ENCODE measurements around the gene KATNAL1. TPM values are rescaled to one million over a fixed set of nuclear protein-coding genes. Genes with fewer than 3 reads are reported as not detected.

KATNAL1 gene
- total RNA-seq, 1 experiment from 2014 or later: 11.2 TPM

- Histone ChIP-seq H3K23me2 (ENCODE audit: insufficient read length, low read depth, low read length, poor library complexity, severe bottlenecking) (no peaks in the 10 kb centered on the region), H4K20me1 (ENCODE audit: control insufficient read depth, insufficient read depth, insufficient read length) (no peaks in the 10 kb centered on the region), H2BK20ac (ENCODE audit: low read depth, low read length, poor library complexity, severe bottlenecking) (no peak overlapping the region), H3K27ac (ENCODE audit: insufficient read length, low read depth, low read length) (no peak overlapping the region), H3K23ac (ENCODE audit: insufficient read length, low read depth, low read length) (no peak overlapping the region), H3K79me1 (ENCODE audit: insufficient read depth, low read depth, low read length, poor library complexity, severe bottlenecking) (no peaks in the 10 kb centered on the region), H4K91ac (ENCODE audit: insufficient read length, low read depth, low read length) (no peak overlapping the region), H3K4me1 (ENCODE audit: insufficient read depth, low read length) (no peaks in the 10 kb centered on the region), H2BK12ac (ENCODE audit: insufficient read length, low read depth, low read length) (no peak overlapping the region), H3K4me2 (ENCODE audit: insufficient read depth, insufficient read length, low read length) (no peak overlapping the region), H3K18ac (ENCODE audit: insufficient read length, low read depth, low read length) (no peak overlapping the region), H3K9ac (ENCODE audit: extremely low read depth, insufficient read length, low read length) (no peak overlapping the region), H2AFZ (ENCODE audit: low read length) (no peak overlapping the region), H3K9me3 (ENCODE audit: control insufficient read depth, low read depth, low read length) (no peaks in the 10 kb centered on the region), H3K27me3 (ENCODE audit: insufficient read depth, low read length) (no peaks in the 10 kb centered on the region), H3T11ph (ENCODE audit: low read length) (no peak overlapping the region), H4K5ac (ENCODE audit: insufficient read length, low read depth, low read length) (no peak overlapping the region), H3K4ac (ENCODE audit: low read depth, low read length) (no peak overlapping the region), H3K56ac (ENCODE audit: insufficient read length, low read depth, low read length) (no peak overlapping the region), H2AK5ac (ENCODE audit: insufficient read length, low read length) (no peak overlapping the region), H2BK15ac (ENCODE audit: low read depth, low read length) (no peak overlapping the region), H3K79me2 (ENCODE audit: insufficient read depth, low read length) (no peaks in the 10 kb centered on the region), H2BK120ac (ENCODE audit: low read depth, low read length, poor library complexity, severe bottlenecking) (no peak overlapping the region), H4K8ac (replicated peaks; ENCODE audit: insufficient read length, low read depth, low read length) (no peak overlapping the region), H2BK5ac (ENCODE audit: insufficient read length, low read length) (no peak overlapping the region), H3K14ac (ENCODE audit: insufficient read depth, low read length) (no peak overlapping the region)
- Mint-ChIP-seq H3K9me3 (no peaks in the 10 kb centered on the region), H3K4me1 (peaks cover 8 to 9% of the 10 kb centered on the region in 2 experiments), H3K36me3 (ENCODE audit: insufficient read depth in 1 of 3, low read depth in 3 of 3) (no peaks in the 10 kb centered on the region), H3K27me3 (ENCODE audit: low read depth) (no peaks in the 10 kb centered on the region), H3K4me3 (no peak overlapping the region), H3K27ac (no peak overlapping the region)
- DNase-seq: no peak
- no peak for TF ChIP-seq CTCF (conservative IDR thresholded peaks at IDR 0.05)
- no CpG with 5 or more reads among the region's 3 CpGs for WGBS (ENCODE audit: extremely low coverage, insufficient read length, low lambda C conversion rate)
Observed at GRCh38 chr13:30313311-30313710, 6.0 kb upstream of the KATNAL1 start.
